Natural killer cell (primary cell): ENCODE measurements around the gene PSG5. TPM values are rescaled to one million over a fixed set of nuclear protein-coding genes. Genes with fewer than 3 reads are reported as not detected.
"Not testable (repeated sequence)": the region's sequence is repeated elsewhere in the genome, so short reads cannot be mapped to it uniquely, and the experiment has no call there.

Source experiments
- ATAC-seq, 3 donors: fragments of 150-1000 bp in 2 of 3; fragments of 200-7000 bp in 1 of 3; cut with Tn5 transposase; 1 replicate in 1 of 3; 2 replicates in 2 of 3; pipeline ENCODE4 v1.10.0; 2021; ENCODE audit warnings: mild to moderate bottlenecking in 2 of 3, moderate library complexity in 2 of 3
- DNase-seq, 2 donors: peaks; one replicate each; pipeline versions ENCODE4 v3.0.0 to v3.0.0-alpha.2; 2013 to 2021; ENCODE audit warnings: mixed read lengths in 1 of 2
- H3K27ac ChIP-seq: one replicate; pipeline ENCODE4 v1.5.1; 2013; ENCODE audit warnings: mild to moderate bottlenecking, low read length
- H3K27me3 ChIP-seq: one replicate; pipeline ENCODE4 v1.6.1; 2013; ENCODE audit warnings: low read length; ENCODE audit not compliant: control insufficient read depth, insufficient read depth
- H3K36me3 ChIP-seq: one replicate; pipeline ENCODE4 v1.6.1; 2013; ENCODE audit warnings: low read length; ENCODE audit not compliant: control insufficient read depth, insufficient read depth
- H3K4me1 ChIP-seq: one replicate; pipeline ENCODE4 v1.6.1; 2013; ENCODE audit warnings: low read length; ENCODE audit not compliant: control insufficient read depth, insufficient read depth
- H3K4me3 ChIP-seq: one replicate; pipeline ENCODE4 v1.5.1; 2013; ENCODE audit warnings: low read length
- H3K9me3 ChIP-seq: one replicate; pipeline ENCODE4 v1.6.1; 2013; ENCODE audit warnings: low read length; ENCODE audit not compliant: control insufficient read depth, insufficient read depth
- H3K27ac Mint-ChIP-seq, 2 donors: one replicate each; pipeline ENCODE4 v1.8.0; 2022; ENCODE audit warnings: mild to moderate bottlenecking in 2 of 2, mixed read lengths in 2 of 2, moderate library complexity in 1 of 2
- H3K27me3 Mint-ChIP-seq, 2 donors: one replicate each; pipeline ENCODE4 v1.8.0; 2022; ENCODE audit warnings: low read depth in 2 of 2, mixed read lengths in 2 of 2
- H3K36me3 Mint-ChIP-seq: one replicate; pipeline ENCODE4 v1.8.0; 2022; ENCODE audit warnings: mixed read lengths
- H3K4me1 Mint-ChIP-seq, 2 donors: one replicate each; pipeline ENCODE4 v1.8.0; 2022; ENCODE audit warnings: mixed read lengths in 2 of 2
- H3K4me3 Mint-ChIP-seq: one replicate; pipeline ENCODE4 v1.8.0; 2022; ENCODE audit warnings: mild to moderate bottlenecking, moderate library complexity, mixed read lengths
- H3K9me3 Mint-ChIP-seq, 2 donors: one replicate each; pipeline ENCODE4 v1.8.0; 2022; ENCODE audit warnings: mixed read lengths in 2 of 2
- CTCF ChIP-seq: fragments of 200-600 bp; IDR thresholded peaks from one replicate; pipeline ENCODE4 v1.8.0; 2022; ENCODE audit warnings: antibody characterized with exemption
- WGBS: methylation state at CpG from one replicate; pipeline ENCODE4 v1.1.7; 2013; ENCODE audit warnings: missing lambda C conversion rate; ENCODE audit not compliant: insufficient coverage; 5-methylcytosine and 5-hydroxymethylcytosine counted together
- intact Hi-C: fragments of 100-400 bp; cut with micrococcal nuclease; formaldehyde crosslinking; loops from one replicate; pipeline ENCODE4 v1.14.2; 2022
- total RNA-seq, 4 donors: library from RNA; stranded (reverse); fragments of 120-200 nt in 1 of 4; gene quantifications; one replicate each; pipeline versions ENCODE4 v1.2.3 to v1.2.4, GENCODE V29; 2013 to 2022

The PSG5 gene
- total RNA-seq, result not detected
- not detected for total RNA-seq (2013)

- H3K27me3 Mint-ChIP-seq, result peaks cover 11 to 27% of the 10 kb centered on the region in 2 donors
- H3K9me3 Mint-ChIP-seq, H3K27ac ChIP-seq, H3K27me3 ChIP-seq, H3K9me3 ChIP-seq, DNase-seq, ATAC-seq, H3K36me3 ChIP-seq, intact Hi-C loops, H3K27ac Mint-ChIP-seq, H3K4me3 ChIP-seq, H3K4me1 ChIP-seq, H3K4me3 Mint-ChIP-seq, H3K36me3 Mint-ChIP-seq, H3K4me1 Mint-ChIP-seq: not testable (repeated sequence)
- whole genome bisulfite sequencing, result 66% methylated on average over 7 of the region's 7 CpGs
These were observed at the start of gene PSG5 for GRCh38 chr19:43186311-43186935. Gene PSG5 (minus strand): TSS chr19:43186536. CDS start chr19:43186405, 131 bp downstream.

DNA sequence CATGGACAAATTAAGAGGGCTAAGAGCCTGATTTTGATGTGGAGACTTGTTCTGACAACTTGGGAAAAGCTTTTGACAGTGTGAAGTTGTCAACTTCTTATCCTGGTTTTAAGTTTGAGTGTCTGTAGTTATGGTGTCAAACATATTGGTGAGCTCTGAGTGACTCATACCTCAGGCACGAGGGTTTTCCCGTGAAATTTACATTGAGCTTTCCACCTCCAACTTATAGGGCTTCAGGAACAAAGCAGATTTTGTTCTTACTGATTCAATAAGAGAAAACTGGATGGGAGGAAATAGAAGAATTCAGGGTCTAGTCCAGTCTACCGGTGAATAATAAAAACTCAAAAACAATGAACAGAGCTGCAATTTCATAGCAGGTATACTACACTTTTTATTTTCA, 49.4 kb upstream of the PSG5 start:
- H3K9me3 ChIP-seq, intact Hi-C loops, H3K36me3 ChIP-seq, H3K4me1 ChIP-seq, H3K4me1 Mint-ChIP-seq, H3K4me3 Mint-ChIP-seq, H3K4me3 ChIP-seq, H3K36me3 Mint-ChIP-seq, DNase-seq, H3K27me3 ChIP-seq, ATAC-seq, H3K27ac Mint-ChIP-seq, H3K27ac ChIP-seq, H3K9me3 Mint-ChIP-seq, H3K27me3 Mint-ChIP-seq: not testable (repeated sequence)
- WGBS, result no CpG with 5 or more reads among the region's 3 CpGs

GRCh38 chr19:43229315-43229714, 43.0 kb upstream of the PSG5 start:
- Mint-ChIP-seq H3K4me1 (no peaks in the 10 kb centered on the region), H3K27ac (no peak overlapping the region), H3K4me3 (no peak overlapping the region), H3K36me3 (peaks cover 19% of the 10 kb centered on the region), H3K27me3 (peaks cover 0 to 3% of the 10 kb centered on the region in 2 donors), H3K9me3 (peaks cover 7% of the 10 kb centered on the region in 2 donors)
- DNase-seq (no peak), ATAC-seq (no peak)
- TF ChIP-seq CTCF, result no peak
- no peaks in the 10 kb centered on the region for H3K27me3 ChIP-seq
- intact Hi-C loops, result no loop called here
- WGBS, result 85% methylated on average over 1 of the region's 2 CpGs
- H3K27ac ChIP-seq, result no peak overlapping the region
- no peaks in the 10 kb centered on the region for H3K9me3 ChIP-seq
- H3K4me3 ChIP-seq, result no peak overlapping the region
- H3K4me1 ChIP-seq, result no peaks in the 10 kb centered on the region
- no peaks in the 10 kb centered on the region for H3K36me3 ChIP-seq

DNA sequence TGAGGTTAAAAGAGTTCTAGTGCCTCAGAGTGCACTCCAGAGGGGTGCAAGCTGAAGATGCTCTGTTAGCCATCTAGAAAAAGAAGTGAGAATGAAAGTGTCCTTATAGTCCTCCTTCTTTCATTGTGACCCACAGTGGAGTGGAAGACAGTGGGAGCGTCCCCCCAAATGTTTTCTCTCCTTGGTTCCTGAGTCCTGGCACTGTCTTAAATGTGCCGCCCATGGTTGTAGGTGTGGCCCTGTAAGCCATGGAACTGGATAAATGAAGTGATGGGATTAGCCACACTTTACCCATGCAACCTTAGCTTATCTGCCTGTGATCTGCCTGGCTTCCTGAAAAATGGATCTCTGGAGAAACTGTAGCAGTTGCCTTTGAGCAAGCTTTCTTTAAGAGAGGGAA, 42.4 kb upstream of the PSG5 start:
- H3K27me3 Mint-ChIP-seq, H3K4me1 ChIP-seq, H3K27me3 ChIP-seq, intact Hi-C loops, ATAC-seq, H3K27ac Mint-ChIP-seq, H3K36me3 ChIP-seq, H3K4me1 Mint-ChIP-seq, H3K4me3 Mint-ChIP-seq, H3K4me3 ChIP-seq, H3K27ac ChIP-seq, H3K9me3 ChIP-seq, H3K9me3 Mint-ChIP-seq, DNase-seq: not testable (repeated sequence)
- peaks cover 19% of the 10 kb centered on the region for H3K36me3 Mint-ChIP-seq
- 90% methylated on average over 2 of the region's 2 CpGs for WGBS

DNA sequence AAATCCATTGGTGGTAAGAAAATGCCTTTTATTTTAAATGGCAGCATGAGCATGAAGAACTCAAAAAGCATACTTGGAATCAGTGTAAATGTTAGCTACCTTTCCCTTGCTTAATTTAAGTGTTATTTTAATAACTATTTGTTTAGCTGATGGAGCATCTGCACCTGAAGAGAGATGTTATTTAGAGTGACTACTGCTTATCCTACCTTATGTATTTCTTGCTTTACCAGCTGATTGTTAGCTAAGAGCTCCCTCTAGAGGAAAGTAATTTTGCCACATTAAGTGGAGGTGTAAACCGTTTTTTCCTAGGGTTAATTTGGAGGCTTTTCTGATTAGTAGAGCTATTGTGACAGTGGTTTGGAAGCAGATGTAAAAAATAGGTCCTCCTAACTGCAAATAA, 40.6 kb upstream of the PSG5 start:
- H3K9me3 ChIP-seq, H3K4me3 Mint-ChIP-seq, DNase-seq, H3K27ac ChIP-seq, H3K27ac Mint-ChIP-seq, H3K9me3 Mint-ChIP-seq, intact Hi-C loops, H3K4me3 ChIP-seq, H3K4me1 Mint-ChIP-seq, ATAC-seq, H3K4me1 ChIP-seq, H3K36me3 ChIP-seq, H3K27me3 ChIP-seq, H3K27me3 Mint-ChIP-seq: not testable (repeated sequence)
- peaks cover 19% of the 10 kb centered on the region for H3K36me3 Mint-ChIP-seq
- 60% methylated on average over 1 of the region's 1 CpG for WGBS
